ENCODE data around the gene CARD19. TPM values are rescaled to one million over a fixed set of nuclear protein-coding genes. Genes with fewer than 3 reads are reported as not detected.

Gene CARD19
- total and polyA plus RNA-seq, 2 of the 8 experiments (the other 6 are each of a cell fraction or from before 2014, with no cell fraction given): 21.2 to 112 TPM

GRCh38 chr9:93094658-93095204 lies 1.3 kb upstream of the CARD19 start:
- Histone ChIP-seq H3K4me2 (ENCODE audit: insufficient read depth in 1 of 2, low read depth in 2 of 2, low read length in 2 of 2) (peak overlapping the region; percentile 45 to 66), H3K4me1 (replicated peaks in 1 of 4; ENCODE audit: control insufficient read depth in 3 of 4, insufficient read depth in 4 of 4, low read length in 3 of 4) (peaks cover 0 to 13% (median 7%) of the 10 kb centered on the region in 4 experiments; a peak in 4 of 7 replicates), H2BK15ac (ENCODE audit: low read length) (no peak overlapping the region), H3K9ac (replicated peaks in 1 of 4; ENCODE audit: extremely low read depth in 1 of 4, low read depth in 3 of 4, low read length in 3 of 4) (peak overlapping the region in 1 of 4 experiments; percentile 69; a peak in 3 of 7 replicates), H2BK20ac (ENCODE audit: low read length) (no peak overlapping the region), H3K27me3 (replicated peaks in 1 of 4; ENCODE audit: control insufficient read depth in 3 of 4, extremely low read depth in 1 of 4, insufficient read depth in 3 of 4, low read length in 3 of 4) (no peaks in the 10 kb centered on the region; a peak in 1 of 7 replicates), H3K27ac (ENCODE audit: low read depth, low read length) (peak overlapping the region; percentile 73; the same call in 1 of the 2 replicates), H3K36me3 (ENCODE audit: control insufficient read depth in 2 of 4, insufficient read depth in 4 of 4, low read length in 3 of 4) (no peaks in the 10 kb centered on the region), H3K18ac (ENCODE audit: extremely low read depth, low read length) (peak overlapping the region; percentile 38; the same call in 1 of the 2 replicates), H4K8ac (ENCODE audit: extremely low read depth, insufficient read depth, low read length) (peak overlapping the region; percentile 96; the same call in 1 of the 2 replicates), H2BK5ac (ENCODE audit: low read depth, low read length) (peak overlapping the region; percentile 88), H2BK120ac (replicated peaks; ENCODE audit: low read depth, low read length) (no peak overlapping the region), H2AK5ac (ENCODE audit: low read depth, low read length) (peak overlapping the region; percentile 40; the same call in 1 of the 2 replicates), H3K9me3 (ENCODE audit: insufficient read depth in 2 of 2, low read depth in 1 of 2, low read length in 1 of 2) (no peaks in the 10 kb centered on the region), H3K23me2 (ENCODE audit: low read depth, low read length) (peaks cover 12% of the 10 kb centered on the region), H4K20me1 (replicated peaks in 1 of 2; ENCODE audit: control insufficient read depth in 1 of 2, insufficient read depth in 2 of 2, low read length in 2 of 2) (peaks cover 0 to 4% of the 10 kb centered on the region in 2 experiments), H3K14ac (ENCODE audit: insufficient read length) (no peak overlapping the region), H2AFZ (ENCODE audit: low read length) (no peak overlapping the region), H4K5ac (ENCODE audit: insufficient read length, low read depth, low read length) (no peak overlapping the region), H3K79me1 (ENCODE audit: low read depth, low read length) (no peaks in the 10 kb centered on the region), H3K56ac (replicated peaks; ENCODE audit: insufficient read length, low read depth, low read length) (no peak overlapping the region), H2BK12ac (ENCODE audit: low read depth, low read length) (no peak overlapping the region), H3K4me3 (ENCODE audit: extremely low read depth in 1 of 4, insufficient read depth in 2 of 4, low read depth in 3 of 4, low read length in 4 of 4) (peak overlapping the region; percentile 28 to 59 (median 34); a peak in 7 of 8 replicates), H3K79me2 (ENCODE audit: control insufficient read depth in 1 of 2, insufficient read depth in 2 of 2, low read length in 2 of 2) (0 out of 4 replicates have a peak, but pooled peaks cover 0 to 3% of the 10 kb centered on the region in 2 experiments), H3K23ac (ENCODE audit: insufficient read length) (no peak overlapping the region), H4K91ac (replicated peaks; ENCODE audit: insufficient read length, low read length) (peak overlapping the region; percentile 93), H3K4ac (replicated peaks; ENCODE audit: insufficient read length, low read depth, low read length) (peak overlapping the region; percentile 98)
- DNase-seq (ENCODE audit: low read depth in 1 of 2, low spot score in 2 of 2) (no peak), FAIRE-seq (no peak)
- ChIA-PET CTCF (ENCODE audit: partially characterized antibody) (no interaction called here), POLR2A (ENCODE audit: partially characterized antibody) (interaction anchor here (1.0 kb wide), 1 partner anchor 86 kb away, joined by 4 read pairs; no protein-coding TSS in a partner anchor)
- 78% methylated on average over 10 of the region's 11 CpGs; no CpG with 5 or more reads in 1 of the 2 experiments for WGBS, 2 experiments (ENCODE audit: extremely low coverage in 1 of 2, insufficient coverage in 1 of 2, insufficient read length in 1 of 2, insufficient replicate concordance in 2 of 2, low coverage in 1 of 2, low lambda C conversion rate in 2 of 2, missing lambda C conversion rate in 1 of 2)
- no peak for TF ChIP-seq NRF1 (IDR thresholded peaks at IDR 0.05; ENCODE audit: low read depth, low read length)

Data from H1 (cell line).